H54 (cell line): ENCODE results near the gene KLHL29.

Experiments used
- DNase-seq: peaks from one replicate; pipeline ENCODE4 v3.0.0; 2011; ENCODE audit warnings: low spot score, mixed read lengths; ENCODE audit not compliant: insufficient read length
- FAIRE-seq: peaks from 3 replicates; lab custom pipeline; 2011; peaks lifted over from hg19 to GRCh38; lab: Jason Lieb, UNC
- POLR2A ChIP-seq: IDR thresholded peaks from 2 replicates; pipeline ENCODE4 v1.6.1; 2011; ENCODE audit warnings: low read depth, mild to moderate bottlenecking, low read length

Gene KLHL29

GRCh38 chr2:23633966-23634365 lies 249.0 kb downstream of the KLHL29 start:
- TF ChIP-seq POLR2A: no peak

GRCh38 chr2:23635442-23636340 lies 250.7 kb downstream of the KLHL29 start:
- DNase-seq (no peak), FAIRE-seq (no peak)
- no peak for TF ChIP-seq POLR2A

More at GRCh38 chr2:23633966-23634365, 249.0 kb downstream of the KLHL29 start:
- FAIRE-seq: no peak
- no peak for DNase-seq

- DNase-seq (no peak), FAIRE-seq (no peak)
- no peak for TF ChIP-seq POLR2A
Observed at GRCh38 chr2:23636426-23636825, 251.4 kb downstream of the KLHL29 start.

- DNase-seq (peak; percentile 48), FAIRE-seq (no peak)
- no peak for TF ChIP-seq POLR2A
Observed at GRCh38 chr2:23637011-23637778, 252.2 kb downstream of the KLHL29 start.

GRCh38 chr2:23639406-23639982 lies 254.5 kb downstream of the KLHL29 start:
- DNase-seq (no peak), FAIRE-seq (no peak)
- TF ChIP-seq POLR2A: no peak

GRCh38 chr2:23640711-23641110 lies 255.7 kb downstream of the KLHL29 start:
- FAIRE-seq (no peak), DNase-seq (no peak)
- TF ChIP-seq POLR2A: no peak

GRCh38 chr2:23642516-23642915 lies 257.5 kb downstream of the KLHL29 start:
- no peak for TF ChIP-seq POLR2A
- no peak for DNase-seq

GRCh38 chr2:23645230-23645808 lies 260.3 kb downstream of the KLHL29 start:
- no peak for FAIRE-seq
- no peak for TF ChIP-seq POLR2A
- no peak for DNase-seq

More at GRCh38 chr2:23642516-23642915, 257.5 kb downstream of the KLHL29 start:
- no peak for FAIRE-seq

GRCh38 chr2:23647563-23647962 lies 262.6 kb downstream of the KLHL29 start:
- no peak for TF ChIP-seq POLR2A
- FAIRE-seq (no peak), DNase-seq (no peak)

- FAIRE-seq (no peak), DNase-seq (no peak)
- no peak for TF ChIP-seq POLR2A
Observed at GRCh38 chr2:23649303-23649702, 264.3 kb downstream of the KLHL29 start.

- no peak for DNase-seq
- FAIRE-seq: no peak
- no peak for TF ChIP-seq POLR2A
Observed at GRCh38 chr2:23649819-23650218, 264.8 kb downstream of the KLHL29 start.

- FAIRE-seq (peak; percentile 70), DNase-seq (peak; percentile 68)
- no peak for TF ChIP-seq POLR2A
Observed at GRCh38 chr2:23651187-23652080, 266.5 kb downstream of the KLHL29 start.

- FAIRE-seq (no peak), DNase-seq (no peak)
- TF ChIP-seq POLR2A: no peak
Observed at GRCh38 chr2:23653326-23653725, 268.3 kb downstream of the KLHL29 start.
